GM12864 (cell line): ENCODE measurements around the gene UBR1.
"Not testable (repeated sequence)": the region's sequence is repeated elsewhere in the genome, so short reads cannot be mapped to it uniquely, and the experiment has no call there.

Experiments used
- DNase-seq: peaks from one replicate; pipeline ENCODE4 v3.0.0-alpha.2; 2011; ENCODE audit warnings: low read depth
- H3K4me3 ChIP-seq: 2 replicates; pipeline ENCODE4 v1.5.1; 2011; ENCODE audit warnings: mild to moderate bottlenecking, low read depth, low read length, control low read depth
- TF ChIP-seq, protein P1 (sequence below): IDR thresholded peaks from 2 replicates; pipeline ENCODE4 v1.5.1; 2011; ENCODE audit warnings: low read depth, mild to moderate bottlenecking, moderate library complexity, low read length, control low read depth, inconsistent platforms; ENCODE audit errors: missing control alignments

UBR1 gene

DNA sequence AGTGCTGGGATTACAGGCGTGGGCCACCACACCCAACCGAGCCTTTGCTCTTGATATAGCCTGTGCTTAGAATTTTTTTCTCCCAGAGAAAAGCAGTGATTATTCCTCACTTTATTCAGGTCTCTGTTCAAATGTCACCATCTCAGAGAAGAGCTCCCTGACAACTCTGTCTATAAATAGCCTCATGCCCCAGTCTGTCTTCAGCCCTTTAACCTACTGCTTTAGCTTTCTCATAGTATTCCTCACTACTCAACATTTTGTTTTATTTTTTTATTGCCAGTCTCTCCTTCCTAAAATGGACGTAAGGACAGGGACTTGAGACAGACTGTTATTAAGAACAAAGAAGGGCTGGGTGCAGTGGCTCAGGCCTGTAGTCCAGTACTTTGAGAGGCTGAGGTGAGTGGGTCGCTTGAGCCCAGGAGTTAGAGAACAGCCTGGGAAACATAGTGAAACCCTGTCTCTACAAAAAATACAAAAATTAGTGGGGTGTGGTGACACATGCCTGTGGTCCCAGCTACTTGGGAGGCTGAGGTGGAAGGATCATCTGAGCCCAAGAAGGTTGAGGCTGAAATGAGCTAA lies 106.5 kb downstream of the UBR1 start:
- no peak for DNase-seq
- TF ChIP-seq, protein P1, sequence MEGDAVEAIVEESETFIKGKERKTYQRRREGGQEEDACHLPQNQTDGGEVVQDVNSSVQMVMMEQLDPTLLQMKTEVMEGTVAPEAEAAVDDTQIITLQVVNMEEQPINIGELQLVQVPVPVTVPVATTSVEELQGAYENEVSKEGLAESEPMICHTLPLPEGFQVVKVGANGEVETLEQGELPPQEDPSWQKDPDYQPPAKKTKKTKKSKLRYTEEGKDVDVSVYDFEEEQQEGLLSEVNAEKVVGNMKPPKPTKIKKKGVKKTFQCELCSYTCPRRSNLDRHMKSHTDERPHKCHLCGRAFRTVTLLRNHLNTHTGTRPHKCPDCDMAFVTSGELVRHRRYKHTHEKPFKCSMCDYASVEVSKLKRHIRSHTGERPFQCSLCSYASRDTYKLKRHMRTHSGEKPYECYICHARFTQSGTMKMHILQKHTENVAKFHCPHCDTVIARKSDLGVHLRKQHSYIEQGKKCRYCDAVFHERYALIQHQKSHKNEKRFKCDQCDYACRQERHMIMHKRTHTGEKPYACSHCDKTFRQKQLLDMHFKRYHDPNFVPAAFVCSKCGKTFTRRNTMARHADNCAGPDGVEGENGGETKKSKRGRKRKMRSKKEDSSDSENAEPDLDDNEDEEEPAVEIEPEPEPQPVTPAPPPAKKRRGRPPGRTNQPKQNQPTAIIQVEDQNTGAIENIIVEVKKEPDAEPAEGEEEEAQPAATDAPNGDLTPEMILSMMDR, result no peak

DNA sequence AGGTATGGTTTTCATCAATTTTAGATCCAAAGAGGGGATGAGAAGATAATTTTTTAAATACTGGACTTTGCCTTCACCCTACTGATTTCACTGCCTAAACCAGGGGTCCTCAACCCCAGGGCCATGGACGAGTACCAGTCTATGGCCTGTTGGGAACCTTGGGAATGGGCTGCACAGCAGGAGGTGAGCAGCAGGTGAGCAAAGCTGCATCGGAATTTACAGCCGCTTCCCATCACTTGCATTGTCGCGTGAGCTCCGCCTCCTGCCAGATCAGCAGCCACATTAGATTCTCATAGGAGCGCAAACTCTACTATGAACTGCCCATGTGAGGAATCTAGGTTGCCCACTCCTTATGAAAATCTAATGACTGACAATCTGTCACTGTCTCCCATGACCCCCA lies 109.0 kb downstream of the UBR1 start:
- H3K4me3 ChIP-seq, result no peak overlapping the region
- DNase-seq, result no peak
- TF ChIP-seq, protein P1, result no peak

More for the DNA sequence above, 106.5 kb downstream of the UBR1 start:
- H3K4me3 ChIP-seq, result no peak overlapping the region

DNA sequence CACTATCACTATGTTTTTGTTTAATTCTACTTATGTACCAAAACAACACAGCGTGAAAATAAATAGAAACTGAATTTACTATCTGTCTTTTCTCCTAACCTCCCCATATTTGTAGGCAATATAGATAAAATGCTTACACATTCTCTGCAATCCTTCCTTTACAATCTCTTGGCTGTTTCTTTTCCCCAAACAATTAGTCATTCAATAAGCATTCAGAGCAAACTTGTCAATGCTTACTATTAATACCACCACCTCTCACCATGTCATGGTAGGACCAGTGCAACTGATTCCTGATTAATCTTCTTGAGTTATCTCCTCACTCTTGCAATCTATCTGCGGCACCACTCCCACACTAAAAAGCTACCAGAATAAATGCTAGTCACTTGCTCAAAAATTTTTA lies 111.3 kb downstream of the UBR1 start:
- DNase-seq, result no peak
- TF ChIP-seq, protein P1, result no peak
- H3K4me3 ChIP-seq, result no peak overlapping the region

- DNase-seq, result no peak
These were observed 113.2 kb downstream of the UBR1 start for GRCh38 chr15:42992626-42993025.

DNA sequence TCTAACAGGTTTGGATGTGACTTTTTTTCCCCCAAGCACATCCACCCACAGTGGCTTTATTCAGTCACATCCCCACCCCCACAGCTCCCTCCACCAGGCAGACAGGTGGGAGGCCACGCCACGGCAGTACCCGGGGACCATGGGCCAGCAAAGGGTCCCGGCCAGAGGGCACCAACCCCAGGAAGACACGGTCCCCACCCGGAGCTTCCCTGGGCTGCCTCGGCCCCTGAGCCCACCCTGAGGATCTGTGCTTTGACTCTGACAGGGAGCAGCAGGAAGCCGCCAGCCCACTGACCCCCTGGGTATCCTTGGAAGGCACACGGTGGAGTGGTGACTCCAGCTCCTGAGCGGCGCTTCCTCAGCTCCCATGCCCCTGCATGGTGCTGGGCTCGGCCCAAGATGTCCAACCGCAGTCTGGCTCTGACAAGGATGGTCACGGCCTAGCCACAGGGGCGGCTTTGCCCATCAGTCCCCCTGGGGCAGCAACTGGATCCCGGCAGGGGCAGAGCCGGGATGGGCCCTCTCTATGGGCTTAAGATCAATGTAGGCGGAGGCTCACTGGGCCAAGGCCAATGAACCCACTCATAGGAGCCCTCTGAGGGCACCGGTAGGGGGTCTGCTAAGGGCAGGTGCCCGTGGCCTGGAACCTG lies 119.0 kb downstream of the UBR1 start:
- DNase-seq, result no peak
- H3K4me3 ChIP-seq, result no peak overlapping the region
- TF ChIP-seq, protein P1, result no peak

More at GRCh38 chr15:42992626-42993025, 113.2 kb downstream of the UBR1 start:
- no peak overlapping the region for H3K4me3 ChIP-seq
- TF ChIP-seq, protein P1, result no peak

DNA sequence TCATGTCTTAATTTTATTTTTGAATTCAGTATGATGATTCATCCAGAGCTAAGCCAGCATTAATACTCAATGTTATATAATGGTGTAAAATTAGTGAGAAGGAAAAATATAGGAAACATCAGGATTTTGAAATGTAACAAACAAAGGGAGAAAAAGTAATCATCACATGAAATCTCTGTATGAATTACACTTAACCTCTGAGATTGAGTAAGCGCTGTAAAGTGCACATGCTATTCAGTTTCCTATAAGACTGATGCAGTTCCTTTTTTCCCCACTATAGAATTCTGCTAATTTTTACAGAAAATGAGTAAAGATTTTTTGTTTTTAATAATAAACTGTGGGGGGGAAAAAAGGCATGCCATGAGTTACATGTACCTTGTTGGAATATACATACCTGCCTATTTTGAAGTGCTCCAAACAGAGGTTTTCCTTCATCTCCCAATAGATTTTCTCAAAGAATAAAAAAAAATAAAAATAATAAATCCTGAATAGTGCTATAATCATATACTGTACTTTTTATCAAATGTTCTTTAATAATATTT lies 121.3 kb downstream of the UBR1 start:
- DNase-seq, result no peak
- TF ChIP-seq, protein P1, result no peak
- H3K4me3 ChIP-seq, result no peak overlapping the region

GRCh38 chr15:42979113-42979512 lies 126.7 kb downstream of the UBR1 start:
- DNase-seq, H3K4me3 ChIP-seq: not testable (repeated sequence)
